Right lobe of liver (tissue), 4 donors: ENCODE measurements around the gene RPTOR.

Source experiments
- POLR2A ChIP-seq: fragments of 450-650 bp; IDR thresholded peaks from one replicate; pipeline ENCODE4 v1.6.1; 2017; ENCODE audit warnings: antibody characterized with exemption, mild to moderate bottlenecking
- TF ChIP-seq, protein P1 (sequence below), 4 donors: fragments of 200-600 bp in 3 of 4; fragments of 450-650 bp in 1 of 4; IDR thresholded peaks; one replicate each; pipeline versions ENCODE4 v1.5.1 to v1.8.0; 2016 to 2022; ENCODE audit warnings: antibody characterized with exemption in 4 of 4, mild to moderate bottlenecking in 2 of 4
- donor health status: DM: no; HTN: no; CAD: no.
- donor health status: DM: no; HTN: no; CAD: no.
- donor health status: DM: no; HTN: yes; CAD: no.

DNA sequence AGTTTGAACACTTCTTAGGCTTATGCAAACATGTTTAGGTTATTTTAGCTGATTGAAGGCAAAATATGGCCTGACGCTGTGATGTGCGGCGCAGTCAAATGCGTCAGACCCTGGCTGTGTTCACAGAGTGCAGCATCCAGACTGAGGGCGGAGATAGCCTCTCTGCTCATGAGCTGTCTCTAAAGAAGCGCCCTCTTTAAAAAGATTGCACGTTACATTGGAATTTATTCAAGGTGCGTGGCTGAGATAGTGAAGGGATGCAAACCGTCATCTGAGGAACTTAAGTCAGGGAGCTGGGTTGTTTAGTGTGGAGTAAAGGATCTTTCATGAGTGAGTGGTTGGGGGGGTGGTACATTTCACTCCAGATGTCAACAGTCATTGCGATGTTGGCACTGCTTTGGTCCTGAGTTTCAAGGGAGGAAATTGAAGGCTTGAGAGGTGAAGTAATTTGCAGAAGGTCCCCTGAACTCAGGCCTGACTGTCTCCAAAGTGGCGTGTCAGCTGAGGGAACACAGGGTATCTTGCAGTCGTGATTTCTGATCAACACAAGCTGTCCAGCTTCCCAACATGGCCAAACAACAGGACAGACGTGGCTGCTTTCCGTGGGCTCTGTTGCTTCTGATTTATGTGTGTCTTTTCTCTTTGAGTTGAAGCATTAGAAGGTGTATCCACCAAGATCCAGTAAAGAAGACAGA is 33.4 kb downstream of the RPTOR start:
- TF ChIP-seq, protein P1, sequence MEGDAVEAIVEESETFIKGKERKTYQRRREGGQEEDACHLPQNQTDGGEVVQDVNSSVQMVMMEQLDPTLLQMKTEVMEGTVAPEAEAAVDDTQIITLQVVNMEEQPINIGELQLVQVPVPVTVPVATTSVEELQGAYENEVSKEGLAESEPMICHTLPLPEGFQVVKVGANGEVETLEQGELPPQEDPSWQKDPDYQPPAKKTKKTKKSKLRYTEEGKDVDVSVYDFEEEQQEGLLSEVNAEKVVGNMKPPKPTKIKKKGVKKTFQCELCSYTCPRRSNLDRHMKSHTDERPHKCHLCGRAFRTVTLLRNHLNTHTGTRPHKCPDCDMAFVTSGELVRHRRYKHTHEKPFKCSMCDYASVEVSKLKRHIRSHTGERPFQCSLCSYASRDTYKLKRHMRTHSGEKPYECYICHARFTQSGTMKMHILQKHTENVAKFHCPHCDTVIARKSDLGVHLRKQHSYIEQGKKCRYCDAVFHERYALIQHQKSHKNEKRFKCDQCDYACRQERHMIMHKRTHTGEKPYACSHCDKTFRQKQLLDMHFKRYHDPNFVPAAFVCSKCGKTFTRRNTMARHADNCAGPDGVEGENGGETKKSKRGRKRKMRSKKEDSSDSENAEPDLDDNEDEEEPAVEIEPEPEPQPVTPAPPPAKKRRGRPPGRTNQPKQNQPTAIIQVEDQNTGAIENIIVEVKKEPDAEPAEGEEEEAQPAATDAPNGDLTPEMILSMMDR (IDR thresholded peaks at IDR 0.05) = no peak
- no peak for TF ChIP-seq POLR2A
